GM06990 (cell line): ENCODE results near the gene RIMKLB.
"Not testable (repeated sequence)": the region's sequence is repeated elsewhere in the genome, so short reads cannot be mapped to it uniquely, and the experiment has no call there.

Source experiments
- DNase-seq: peaks from one replicate; pipeline ENCODE4 v3.0.0-alpha.2; 2011; ENCODE audit not compliant: insufficient read length; ENCODE audit errors: extremely low read depth
- H3K27me3 ChIP-seq: replicated peaks from 2 replicates; pipeline ENCODE4 v1.6.0; 2011; ENCODE audit warnings: low read length; ENCODE audit not compliant: control insufficient read depth, insufficient read depth
- H3K36me3 ChIP-seq: 2 replicates; pipeline ENCODE4 v1.5.1; 2011; ENCODE audit warnings: low read length; ENCODE audit not compliant: control insufficient read depth, insufficient read depth
- H3K4me3 ChIP-seq: replicated peaks from 2 replicates; pipeline ENCODE4 v1.5.1; 2011; ENCODE audit warnings: low read depth, mild to moderate bottlenecking, control low read depth, low read length
- CTCF ChIP-seq: IDR thresholded peaks from 2 replicates; pipeline ENCODE4 v1.5.1; 2011; ENCODE audit warnings: low read length, control low read depth, mild to moderate bottlenecking, inconsistent platforms; ENCODE audit not compliant: insufficient read depth, poor library complexity, severe bottlenecking

Gene RIMKLB

DNA sequence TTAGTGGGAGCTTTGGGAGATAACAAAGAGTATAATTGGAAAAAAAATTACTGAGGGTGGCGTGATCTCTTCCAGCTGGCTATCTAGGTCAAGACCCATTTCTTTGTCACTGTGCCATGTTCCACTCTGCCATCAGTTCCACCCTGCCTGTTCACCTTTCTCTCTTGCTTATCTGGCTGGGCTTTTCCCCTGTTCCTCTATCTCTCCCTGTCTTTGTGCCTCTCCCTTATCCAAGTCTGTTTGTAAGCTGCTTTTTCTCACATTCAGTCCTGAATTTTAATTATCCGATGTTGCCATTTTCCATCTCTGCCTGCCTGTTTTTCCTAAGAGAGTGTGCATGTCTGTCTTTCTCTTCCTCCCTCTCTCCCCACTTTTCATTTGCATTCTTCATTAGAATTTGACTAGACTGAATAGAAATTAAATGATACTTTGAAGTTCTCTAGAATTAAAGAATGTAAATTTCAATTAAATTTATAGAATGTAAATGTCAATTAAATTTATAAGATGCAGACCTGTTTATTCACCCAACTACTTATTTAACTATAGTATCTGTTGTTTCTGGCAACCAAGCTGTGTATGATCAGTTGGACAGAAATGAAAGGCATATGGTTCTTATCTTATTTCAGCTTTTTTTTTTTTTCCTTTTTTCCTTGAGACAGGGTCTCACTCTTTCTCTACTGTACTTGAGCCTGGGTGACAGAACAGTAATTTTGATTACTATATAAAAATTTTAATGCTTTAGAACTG is 83.8 kb downstream of the RIMKLB start:
- Histone ChIP-seq H3K4me3 (no peak overlapping the region), H3K36me3 (no peaks in the 10 kb centered on the region), H3K27me3 (no peaks in the 10 kb centered on the region)
- DNase-seq: no peak
- TF ChIP-seq CTCF: no peak

DNA sequence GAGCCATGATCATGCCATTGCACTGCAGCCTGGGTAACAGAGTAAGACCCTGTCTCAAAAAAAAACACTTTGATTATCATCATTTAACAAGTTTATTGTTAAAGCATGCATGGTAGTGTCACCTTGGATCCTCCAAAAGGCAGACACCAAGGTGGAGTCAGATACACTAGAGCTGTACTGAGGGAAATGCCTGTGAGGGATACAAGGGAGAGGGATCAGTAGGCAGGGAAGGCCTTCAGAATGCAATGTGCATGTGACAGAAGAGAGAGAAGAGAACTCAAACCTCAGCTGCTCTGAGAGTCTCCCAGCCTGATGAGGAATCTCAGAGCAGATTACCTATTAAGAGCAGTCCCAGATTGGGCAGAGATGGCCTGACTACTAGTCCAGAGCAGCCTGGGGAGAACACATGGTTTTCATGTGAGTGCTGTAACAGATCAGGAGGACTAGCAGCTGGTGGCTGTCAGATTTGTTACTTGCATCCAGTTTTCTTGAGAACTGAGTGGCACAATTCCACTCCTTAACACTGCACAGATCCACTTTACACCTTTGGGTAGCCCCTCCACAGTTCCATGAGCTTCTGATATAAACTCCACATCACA is 86.6 kb downstream of the RIMKLB start:
- Histone ChIP-seq H3K4me3 (no peak overlapping the region), H3K27me3 (no peaks in the 10 kb centered on the region), H3K36me3 (no peaks in the 10 kb centered on the region)
- DNase-seq: no peak
- no peak for TF ChIP-seq CTCF

- Histone ChIP-seq H3K36me3 (no peaks in the 10 kb centered on the region), H3K27me3 (no peaks in the 10 kb centered on the region), H3K4me3 (no peak overlapping the region)
- no peak for TF ChIP-seq CTCF
- DNase-seq: no peak
Measured at GRCh38 chr12:8785499-8785898, 87.7 kb downstream of the RIMKLB start.

GRCh38 chr12:8787206-8787605 is 89.4 kb downstream of the RIMKLB start:
- H3K27me3 ChIP-seq, DNase-seq, H3K4me3 ChIP-seq, H3K36me3 ChIP-seq: not testable (repeated sequence)

- not testable (repeated sequence) for H3K27me3 ChIP-seq, H3K36me3 ChIP-seq, DNase-seq, H3K4me3 ChIP-seq
Measured at GRCh38 chr12:8788706-8789105, 90.9 kb downstream of the RIMKLB start.

DNA sequence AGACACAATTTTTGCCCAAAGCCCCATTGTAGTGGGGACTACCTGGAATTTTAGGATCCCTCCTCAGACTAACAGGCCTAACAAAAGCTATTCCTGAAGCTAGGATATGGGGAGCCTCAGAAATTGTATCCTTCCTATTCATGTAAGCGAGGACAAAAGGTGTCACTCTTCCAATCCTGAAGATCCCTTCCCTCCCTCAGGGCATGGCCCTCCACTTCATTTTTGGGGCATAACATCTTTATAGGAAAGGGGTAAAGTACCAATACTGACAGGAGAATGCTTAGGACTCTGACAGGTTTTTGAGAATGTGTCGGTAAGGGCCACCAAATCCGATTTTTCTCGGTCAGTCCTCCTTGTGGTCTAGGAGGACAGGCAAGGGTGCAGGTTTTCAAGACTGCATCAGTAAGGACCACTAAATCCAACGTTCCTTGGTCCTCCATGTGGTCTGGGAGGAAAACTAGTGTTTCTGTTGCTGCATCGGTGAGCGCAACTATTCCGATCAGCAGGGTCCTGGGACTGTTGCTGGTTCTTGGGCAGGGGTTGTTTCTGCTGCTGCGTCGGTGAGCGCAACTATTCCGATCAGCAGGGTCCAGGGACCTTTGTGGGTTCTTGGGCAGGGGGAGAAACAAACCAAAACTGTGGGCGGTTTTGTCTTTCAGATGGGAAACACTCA is 91.7 kb downstream of the RIMKLB start:
- not testable (repeated sequence) for DNase-seq, H3K27me3 ChIP-seq, H3K36me3 ChIP-seq, H3K4me3 ChIP-seq

- H3K27me3 ChIP-seq, DNase-seq, H3K4me3 ChIP-seq, H3K36me3 ChIP-seq: not testable (repeated sequence)
Measured at GRCh38 chr12:8793226-8793625, 95.4 kb downstream of the RIMKLB start.

DNA sequence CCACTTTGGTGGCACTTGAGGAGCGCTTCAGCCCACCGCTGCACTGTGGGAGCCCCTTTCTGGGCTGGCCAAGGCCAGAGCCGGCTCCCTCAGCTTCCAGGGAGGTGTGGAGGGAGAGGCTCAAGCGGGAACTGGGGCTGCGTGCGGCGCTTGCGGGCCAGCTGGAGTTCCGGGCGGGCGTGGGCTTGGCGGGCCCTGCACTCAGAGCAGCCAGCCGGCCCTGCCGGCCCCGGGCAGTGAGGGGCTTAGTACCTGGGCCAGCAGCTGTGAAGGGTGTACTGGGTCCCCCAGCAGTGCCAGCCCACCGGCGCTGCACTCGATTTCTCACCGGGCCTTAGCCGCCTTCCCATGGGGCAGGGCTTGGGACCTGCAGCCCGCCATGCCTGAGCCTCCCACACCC is 96.8 kb downstream of the RIMKLB start:
- not testable (repeated sequence) for H3K4me3 ChIP-seq, H3K27me3 ChIP-seq, DNase-seq, H3K36me3 ChIP-seq
